ENCODE data around the gene CRKL.

Gene CRKL

GRCh38 chr22:20990184-20991180 is 73.3 kb downstream of the CRKL start:
- intact Hi-C loops (cut with DNase I), result no loop called here
- DNase-seq, result peak in 2 of 10 donors; percentile 53 to 81

- intact Hi-C loops (cut with DNase I), result no loop called here
- DNase-seq, result peak in 2 of 10 donors; percentile 52 to 73
These were observed 74.2 kb downstream of the CRKL start for GRCh38 chr22:20991252-20992055.

GRCh38 chr22:20992056-20992442 is 74.8 kb downstream of the CRKL start:
- intact Hi-C loops (cut with DNase I), result no loop called here
- DNase-seq, result no peak

- intact Hi-C loops (cut with DNase I), result no loop called here
- DNase-seq, result peak in 1 of 10 donors; percentile 74
These were observed 75.5 kb downstream of the CRKL start for GRCh38 chr22:20992456-20993303.

- intact Hi-C loops (cut with DNase I), result no loop called here
- peak in 1 of 10 donors; percentile 73 for DNase-seq
These were observed 76.3 kb downstream of the CRKL start for GRCh38 chr22:20993304-20994127.

GRCh38 chr22:20994128-20994901 is 77.1 kb downstream of the CRKL start:
- DNase-seq, result peak in 1 of 10 donors; percentile 79
- intact Hi-C loops (cut with DNase I), result no loop called here

- DNase-seq, result no peak
- intact Hi-C loops (cut with DNase I), result no loop called here
These were observed 77.7 kb downstream of the CRKL start for GRCh38 chr22:20994902-20995241.

- DNase-seq, result peak in 1 of 10 donors; percentile 73
- intact Hi-C loops (cut with DNase I), result no loop called here
These were observed 78.3 kb downstream of the CRKL start for GRCh38 chr22:20995329-20996030.

GRCh38 chr22:20996031-20996410 is 78.8 kb downstream of the CRKL start:
- intact Hi-C loops (cut with DNase I), result no loop called here

GRCh38 chr22:20996598-20997535 is 79.7 kb downstream of the CRKL start:
- intact Hi-C loops (cut with DNase I), result no loop called here

More at GRCh38 chr22:20996031-20996410, 78.8 kb downstream of the CRKL start:
- peak in 1 of 10 donors; percentile 73 for DNase-seq

GRCh38 chr22:20997536-20998257 is 80.5 kb downstream of the CRKL start:
- peak in 1 of 10 donors; percentile 70 for DNase-seq
- intact Hi-C loops (cut with DNase I), result no loop called here

More at GRCh38 chr22:20996598-20997535, 79.7 kb downstream of the CRKL start:
- peak in 1 of 10 donors; percentile 82 for DNase-seq

GRCh38 chr22:20998411-20999336 is 81.5 kb downstream of the CRKL start:
- peak in 1 of 10 donors; percentile 79 for DNase-seq
- intact Hi-C loops (cut with DNase I), result no loop called here

- peak in 1 of 10 donors; percentile 83 for DNase-seq
- intact Hi-C loops (cut with DNase I), result loop anchor here (5.0 kb wide), 1 partner anchor 142 kb away; the partner anchor contains the start of genes PI4KA and SNAP29
These were observed 82.4 kb downstream of the CRKL start for GRCh38 chr22:20999350-21000206.
